Measurements from ENCODE around the gene ADSS1. TPM values are rescaled to one million over a fixed set of nuclear protein-coding genes. Genes with fewer than 3 reads are reported as not detected.

Gene ADSS1
- total RNA-seq, 3 donors from 2014 or later: 6.9 to 13.0 (median 7.3) TPM

- peaks cover 10 to 25% of the 10 kb centered on the region in 2 donors for H3K4me1 ChIP-seq
- no peak for DNase-seq (ENCODE audit: low spot score in 2 of 2)
- intact Hi-C loops (cut with DNase I; ENCODE audit: low total_unique reads): no loop called here
These were observed 71.2 kb downstream of the ADSS1 start, which contains the start of gene AKT1 for GRCh38 chr14:104794993-104795780. Gene AKT1, minus strand, starts transcription at chr14:104795748. Its CDS starts 3,105 bp downstream, at chr14:104792643.

GRCh38 chr14:104795781-104796686, 72.0 kb downstream of the ADSS1 start:
- intact Hi-C loops (cut with DNase I; ENCODE audit: low total_unique reads): no loop called here
- Histone ChIP-seq H3K27me3 (no peaks in the 10 kb centered on the region), H3K27ac (peak overlapping the region; percentile 86 to 98), H3K36me3 (no peaks in the 10 kb centered on the region), H3K4me3 (peak overlapping the region; percentile 42 to 89 (median 79)), H3K4me1 (peaks cover 10 to 24% of the 10 kb centered on the region in 2 donors), H3K9me3 (no peaks in the 10 kb centered on the region)
- DNase-seq (ENCODE audit: low spot score in 2 of 2): no peak
- TF ChIP-seq CTCF (IDR thresholded peaks at IDR 0.05) (no peak), POLR2A (IDR thresholded peaks at IDR 0.05) (no peak), POLR2AphosphoS5 (IDR thresholded peaks at IDR 0.05) (peak in 1 of 3 donors; percentile 38)

More at GRCh38 chr14:104794993-104795780, 71.2 kb downstream of the ADSS1 start, which contains the start of gene AKT1:
- Histone ChIP-seq H3K27me3 (no peaks in the 10 kb centered on the region), H3K9me3 (no peaks in the 10 kb centered on the region), H3K36me3 (no peaks in the 10 kb centered on the region), H3K4me3 (peak within 1 kb of the TSS; percentile 76 to 89 (median 79)), H3K27ac (peak within 1 kb of the TSS; percentile 86 to 98)
- TF ChIP-seq CTCF (IDR thresholded peaks at IDR 0.05): no peak
- no peak for TF ChIP-seq POLR2AphosphoS5 (IDR thresholded peaks at IDR 0.05)
- no peak for TF ChIP-seq POLR2A (IDR thresholded peaks at IDR 0.05)

GRCh38 chr14:104796687-104797081, 72.7 kb downstream of the ADSS1 start:
- no peaks in the 10 kb centered on the region for H3K9me3 ChIP-seq
- no peak overlapping the region for H3K4me3 ChIP-seq
- no peaks in the 10 kb centered on the region for H3K27me3 ChIP-seq
- intact Hi-C loops (cut with DNase I; ENCODE audit: low total_unique reads): no loop called here
- H3K36me3 ChIP-seq: no peaks in the 10 kb centered on the region
- no peak for DNase-seq (ENCODE audit: low spot score in 2 of 2)
- peak overlapping the region; percentile 86 to 98 for H3K27ac ChIP-seq
- TF ChIP-seq POLR2A (IDR thresholded peaks at IDR 0.05) (no peak), POLR2AphosphoS5 (IDR thresholded peaks at IDR 0.05) (no peak), CTCF (IDR thresholded peaks at IDR 0.05) (no peak)
- peaks cover 17 to 28% of the 10 kb centered on the region in 2 donors for H3K4me1 ChIP-seq

Other genes with a start within 250 kb of the ADSS1 start
- 10 to 100 TPM in 1 of 3 donors, 1 to 10 TPM in 2; 1.3 to 32.3 (median 4.2) TPM for gene C14orf180, start 144.5 kb upstream of the ADSS1 start, total RNA-seq
- gene TMEM179, start 119.5 kb upstream of the ADSS1 start, total RNA-seq: not detected
- 10 to 100 TPM; 31.0 to 70.9 (median 51.5) TPM for gene INF2, start 34.6 kb upstream of the ADSS1 start, total RNA-seq
- 100 to 1,000 TPM; 181 to 225 (median 223) TPM for gene SIVA1, start 28.9 kb downstream of the ADSS1 start, total RNA-seq
- 100 to 1,000 TPM in 2 of 3 donors, 10 to 100 TPM in 1; 91.9 to 119 (median 116) TPM for gene AKT1, start 71.5 kb downstream of the ADSS1 start, total RNA-seq
- gene ZBTB42, start 76.9 kb downstream of the ADSS1 start, total RNA-seq: 10 to 100 TPM in 1 of 3 donors, 1 to 10 TPM in 2; 3.5 to 11.4 (median 9.2) TPM
- gene CEP170B, start 141.0 kb downstream of the ADSS1 start, total RNA-seq: 10 to 100 TPM; 10.1 to 14.8 (median 13.8) TPM
- 1 to 10 TPM in 1 of 3 donors, under 1 TPM in 1, not detected in 1; 0.33 to 4.0 TPM for gene PLD4, start 200.7 kb downstream of the ADSS1 start, total RNA-seq